Neural cell (in vitro differentiated cells): ENCODE results near the gene MT1X.
"Not testable (repeated sequence)": the region's sequence is repeated elsewhere in the genome, so short reads cannot be mapped to it uniquely, and the experiment has no call there.

ENCODE experiments used
- CTCF ChIP-seq: fragments of 450-650 bp; IDR thresholded peaks from 2 replicates; pipeline ENCODE4 v1.5.1; 2014; ENCODE audit warnings: antibody characterized with exemption, mild to moderate bottlenecking, moderate library complexity; ENCODE audit not compliant: poor library complexity, severe bottlenecking
- EP300 ChIP-seq: fragments of 450-650 bp; conservative IDR thresholded peaks from 2 replicates; pipeline ENCODE4 v1.6.1; 2014; ENCODE audit warnings: antibody characterized with exemption, mild to moderate bottlenecking, moderate library complexity; ENCODE audit not compliant: poor library complexity, severe bottlenecking
- EZH2 ChIP-seq: fragments of 200-600, 300-800 bp; shearing (Covaris generic), sonication (generic); IDR thresholded peaks from 2 replicates; pipeline ENCODE4 v1.6.1; 2014; ENCODE audit warnings: antibody characterized with exemption, low read length, borderline replicate concordance, mild to moderate bottlenecking; ENCODE audit not compliant: insufficient read depth, poor library complexity, severe bottlenecking
- POLR2AphosphoS5 ChIP-seq: IDR thresholded peaks from 2 replicates; pipeline ENCODE4 v1.6.1; 2012
- RAD21 ChIP-seq: fragments of 450-650 bp; conservative IDR thresholded peaks from 2 replicates; pipeline ENCODE4 v1.6.1; 2014; ENCODE audit warnings: antibody characterized with exemption, mild to moderate bottlenecking, moderate library complexity
- REST ChIP-seq: IDR thresholded peaks from 2 replicates; pipeline ENCODE4 v1.6.1; 2012; ENCODE audit warnings: borderline replicate concordance
- SMC3 ChIP-seq: fragments of 450-650 bp; conservative IDR thresholded peaks from 2 replicates; pipeline ENCODE4 v1.6.1; 2014; ENCODE audit warnings: antibody characterized with exemption, mild to moderate bottlenecking, moderate library complexity; ENCODE audit not compliant: poor library complexity

- not testable (repeated sequence) for TF ChIP-seq CTCF, POLR2AphosphoS5, REST, SMC3, EZH2, EP300, RAD21
These were observed 10.1 kb upstream of the MT1X start for GRCh38 chr16:56672171-56672570.
